Left forelimb (tissue), 1 donor: ENCODE results near the gene TP73.
"Not testable (repeated sequence)": the region's sequence is repeated elsewhere in the genome, so short reads cannot be mapped to it uniquely, and the experiment has no call there.

Experiments
- DNase-seq: peaks from one replicate; pipeline ENCODE4 v3.0.0-alpha.2; 2018; ENCODE audit warnings: low spot score

Gene TP73

GRCh38 chr1:3708791-3709190 is 56.5 kb downstream of the TP73 start:
- no peak for DNase-seq

- DNase-seq: no peak
Observed at GRCh38 chr1:3710251-3710650, 57.9 kb downstream of the TP73 start.

- DNase-seq: no peak
Observed at GRCh38 chr1:3711381-3711779, 59.1 kb downstream of the TP73 start.

- DNase-seq: no peak
Observed at GRCh38 chr1:3711780-3712451, 59.6 kb downstream of the TP73 start.

GRCh38 chr1:3712573-3713535 is 60.5 kb downstream of the TP73 start:
- DNase-seq: no peak

GRCh38 chr1:3713840-3714239 is 61.5 kb downstream of the TP73 start:
- DNase-seq: no peak

GRCh38 chr1:3714284-3714741 is 62.0 kb downstream of the TP73 start:
- no peak for DNase-seq

- no peak for DNase-seq
Observed at GRCh38 chr1:3714814-3715213, 62.5 kb downstream of the TP73 start.

GRCh38 chr1:3716351-3716750 is 64.0 kb downstream of the TP73 start:
- no peak for DNase-seq

- DNase-seq: no peak
Observed at GRCh38 chr1:3717041-3717714, 64.9 kb downstream of the TP73 start.

GRCh38 chr1:3717715-3718601 is 65.6 kb downstream of the TP73 start:
- DNase-seq: no peak

- DNase-seq: no peak
Observed at GRCh38 chr1:3718764-3719163, 66.4 kb downstream of the TP73 start.

GRCh38 chr1:3721955-3722465 is 69.7 kb downstream of the TP73 start:
- DNase-seq: no peak

GRCh38 chr1:3722846-3723245 is 70.5 kb downstream of the TP73 start:
- DNase-seq: no peak

- DNase-seq: not testable (repeated sequence)
Observed at GRCh38 chr1:3724416-3725030, 72.2 kb downstream of the TP73 start.

- no peak for DNase-seq
Observed at GRCh38 chr1:3725366-3725765, 73.0 kb downstream of the TP73 start.

- DNase-seq: no peak
Observed at GRCh38 chr1:3727042-3727824, 74.9 kb downstream of the TP73 start.

GRCh38 chr1:3727825-3728776 is 75.8 kb downstream of the TP73 start:
- DNase-seq: no peak
